A549 (cell line): ENCODE measurements around the gene NFYC. TPM values are rescaled to one million over a fixed set of nuclear protein-coding genes. Genes with fewer than 3 reads are reported as not detected.

Source experiments
- ATAC-seq, 2 experiments: fragments of 200-7000 bp in 1 of 2; fragments of >200 bp in 1 of 2; cut with Nextera tagmentation in 1 of 2; cut with Tn5 transposase in 1 of 2; 3 replicates each; pipeline versions ENCODE4 v1.8.0 to v1.9.1; 2018 to 2020; ENCODE audit warnings: mild to moderate bottlenecking in 1 of 2, moderate library complexity in 1 of 2
- CTCF ChIA-PET: fragments of 300-600 bp; sonication (Branson Sonifier 250); formaldehyde crosslinking; extraction: SDS; loops from one replicate; lab custom pipeline; 2021; ENCODE audit warnings: antibody characterized with exemption, inconsistent platforms; lab: Yijun Ruan, JAX
- POLR2A ChIA-PET: fragments of 350-600 bp; formaldehyde crosslinking; extraction: SDS; loops from one replicate; lab custom pipeline; 2021; ENCODE audit warnings: antibody characterized with exemption, inconsistent platforms; lab: Yijun Ruan, JAX
- DNase-seq, 2 experiments: peaks; one replicate each; pipeline versions ENCODE4 v3.0.0 to v3.0.0-alpha.2; 2011 to 2016; ENCODE audit warnings: low read depth in 1 of 2, low spot score in 1 of 2
- FAIRE-seq: peaks from 2 replicates; lab custom pipeline; 2011; peaks lifted over from hg19 to GRCh38; lab: Jason Lieb, UNC
- H3K27ac ChIP-seq, 2 experiments: fragments of >200 bp; sonication (Bioruptor Twin); formaldehyde crosslinking; 3 replicates each; pipeline ENCODE4 v1.5.1; 2016 to 2017
- H3K4me1 ChIP-seq: fragments of >200 bp; sonication (Bioruptor Twin); formaldehyde crosslinking; 3 replicates; pipeline ENCODE4 v1.6.1; 2016
- H3K4me2 ChIP-seq: fragments of >200 bp; sonication (Bioruptor Twin); formaldehyde crosslinking; 3 replicates; pipeline ENCODE4 v1.6.1; 2016
- H3K4me3 ChIP-seq: fragments of >200 bp; sonication (Bioruptor Twin); formaldehyde crosslinking; 3 replicates; pipeline ENCODE4 v1.5.1; 2016
- H3K9me3 ChIP-seq: fragments of >200 bp; sonication (Bioruptor Twin); formaldehyde crosslinking; 3 replicates; pipeline ENCODE4 v1.6.1; 2016
- BHLHE40 ChIP-seq: IDR thresholded peaks from 2 replicates; pipeline ENCODE4 v1.6.1; 2012; ENCODE audit warnings: low read depth, low read length, inconsistent platforms
- CBX8 ChIP-seq: fragments of 200-600 bp; sonication (generic); IDR thresholded peaks from 2 replicates; pipeline ENCODE4 v1.6.1; 2016
- CEBPB ChIP-seq, 2 experiments: fragments of >200 bp in 1 of 2; sonication (Bioruptor Twin) in 1 of 2; formaldehyde crosslinking in 1 of 2; IDR thresholded peaks; 2 replicates each; pipeline ENCODE4 v1.6.1; 2012 to 2016
- CHD4 ChIP-seq: fragments of 200-600 bp; sonication (generic); IDR thresholded peaks from 2 replicates; pipeline ENCODE4 v1.6.1; 2016; ENCODE audit warnings: antibody characterized with exemption, mild to moderate bottlenecking, borderline replicate concordance
- EHF ChIP-seq: fragments of 250-450 bp; sonication (Bioruptor Pico); IDR thresholded peaks from 2 replicates; pipeline ENCODE4 v1.5.0; 2020; ENCODE audit warnings: mild to moderate bottlenecking
- EP300 ChIP-seq, 2 experiments: fragments of >200 bp; sonication (Bioruptor Twin); formaldehyde crosslinking; IDR thresholded peaks; 2 replicates in 1 of 2; 3 replicates in 1 of 2; pipeline ENCODE4 v1.6.1; 2016 to 2017
- ESRRA ChIP-seq: fragments of 150-350 bp; IDR thresholded peaks from 2 replicates; pipeline ENCODE4 v1.6.1; 2014; ENCODE audit warnings: mild to moderate bottlenecking, low read length, borderline replicate concordance
- FOSB ChIP-seq: fragments of 250-450 bp; sonication (Bioruptor Pico); IDR thresholded peaks from 2 replicates; pipeline ENCODE4 v1.5.0; 2020; ENCODE audit warnings: mild to moderate bottlenecking, moderate library complexity
- FOXS1 ChIP-seq: fragments of 250-450 bp; sonication (Bioruptor Pico); IDR thresholded peaks from 2 replicates; pipeline ENCODE4 v1.5.0; 2020; ENCODE audit warnings: mild to moderate bottlenecking, moderate library complexity
- GATA3 ChIP-seq: IDR thresholded peaks from 2 replicates; pipeline ENCODE4 v1.6.1; 2012; ENCODE audit warnings: borderline replicate concordance
- JUNB ChIP-seq: fragments of >200 bp; sonication (Bioruptor Twin); formaldehyde crosslinking; IDR thresholded peaks from 2 replicates; pipeline ENCODE4 v1.6.1; 2016
- KDM1A ChIP-seq: fragments of 200-600 bp; sonication (generic); IDR thresholded peaks from 2 replicates; pipeline ENCODE4 v1.6.1; 2016; ENCODE audit warnings: low read depth, mild to moderate bottlenecking
- MAFK ChIP-seq: fragments of 450-650 bp; IDR thresholded peaks from 2 replicates; pipeline ENCODE4 v1.6.1; 2014; ENCODE audit not compliant: partially characterized antibody
- MYC ChIP-seq: IDR thresholded peaks from 2 replicates; pipeline ENCODE4 v1.6.1; 2012; ENCODE audit warnings: mild to moderate bottlenecking, inconsistent platforms, low read length, improper control_type of control experiment, borderline replicate concordance
- NFE2L2 ChIP-seq: fragments of 150-350 bp; conservative IDR thresholded peaks from 2 replicates; pipeline ENCODE4 v1.6.1; 2014; ENCODE audit warnings: low read length
- NPAS2 ChIP-seq: fragments of 250-450 bp; sonication (Bioruptor Pico); IDR thresholded peaks from 2 replicates; pipeline ENCODE4 v1.8.0; 2022; ENCODE audit warnings: mild to moderate bottlenecking, moderate library complexity, borderline replicate concordance
- POLR2A ChIP-seq: IDR thresholded peaks from 2 replicates; pipeline ENCODE4 v1.6.1; 2012; ENCODE audit warnings: mild to moderate bottlenecking, low read length
- RARB ChIP-seq: fragments of 250-450 bp; sonication (Bioruptor Pico); IDR thresholded peaks from 2 replicates; pipeline ENCODE4 v1.8.0; 2021; ENCODE audit warnings: mild to moderate bottlenecking, moderate library complexity
- RFX5 ChIP-seq: fragments of 450-650 bp; IDR thresholded peaks from 2 replicates; pipeline ENCODE4 v1.7.1; 2014; ENCODE audit warnings: antibody characterized with exemption, mild to moderate bottlenecking, moderate library complexity
- SMC3 ChIP-seq: fragments of >200 bp; sonication (Bioruptor Twin); formaldehyde crosslinking; IDR thresholded peaks from 3 replicates; pipeline ENCODE4 v1.6.1; 2018; ENCODE audit warnings: inconsistent platforms
- ZFP36 ChIP-seq: fragments of 450-650 bp; IDR thresholded peaks from 2 replicates; pipeline ENCODE4 v1.6.1; 2014; ENCODE audit warnings: borderline replicate concordance; ENCODE audit not compliant: partially characterized antibody
- WGBS: methylation state at CpG from one replicate; pipeline ENCODE4 v1.1.6; 2017; ENCODE audit errors: missing lambda C conversion rate; 5-methylcytosine and 5-hydroxymethylcytosine counted together
- polyA plus RNA-seq, 4 experiments: library from polyadenylated mRNA; depleted of rRNA in 3 of 4; stranded (reverse); fragments of >200 nt; fragmentation: RNase III in 1 of 4; extraction: RNeasy Plus Mini Kit Qiagen cat#74134 plus additional on column Dnase treatment in 1 of 4; gene quantifications; 2 replicates in 3 of 4; 3 replicates in 1 of 4; pipeline ENCODE4 v1.2.3, GENCODE V29; 2011 to 2017
- TF ChIP-seq, protein P1 (sequence below): fragments of 150-350 bp; IDR thresholded peaks from 2 replicates; pipeline ENCODE4 v1.6.1; 2014; ENCODE audit warnings: low read depth, mild to moderate bottlenecking, low read length
- TF ChIP-seq, protein P2 (sequence below): fragments of 200-600 bp; sonication (generic); IDR thresholded peaks from 2 replicates; pipeline ENCODE4 v1.6.1; 2016; ENCODE audit warnings: antibody characterized with exemption, mild to moderate bottlenecking, moderate library complexity
- TF ChIP-seq, protein P3 (sequence below): IDR thresholded peaks from 2 replicates; pipeline ENCODE4 v1.6.1; 2012
- TF ChIP-seq, protein P4 (sequence below): fragments of >200 bp; sonication (Bioruptor Twin); formaldehyde crosslinking; IDR thresholded peaks from 3 replicates; pipeline ENCODE4 v1.5.1; 2016
- TF ChIP-seq, protein P5 (sequence below): fragments of 450-650 bp; IDR thresholded peaks from 2 replicates; pipeline ENCODE4 v1.6.1; 2014; ENCODE audit warnings: antibody characterized with exemption

NFYC gene
- polyA plus RNA-seq, 2 of the 4 experiments (the other 2 are of a cell fraction): 35.1 to 43.4 TPM

DNA sequence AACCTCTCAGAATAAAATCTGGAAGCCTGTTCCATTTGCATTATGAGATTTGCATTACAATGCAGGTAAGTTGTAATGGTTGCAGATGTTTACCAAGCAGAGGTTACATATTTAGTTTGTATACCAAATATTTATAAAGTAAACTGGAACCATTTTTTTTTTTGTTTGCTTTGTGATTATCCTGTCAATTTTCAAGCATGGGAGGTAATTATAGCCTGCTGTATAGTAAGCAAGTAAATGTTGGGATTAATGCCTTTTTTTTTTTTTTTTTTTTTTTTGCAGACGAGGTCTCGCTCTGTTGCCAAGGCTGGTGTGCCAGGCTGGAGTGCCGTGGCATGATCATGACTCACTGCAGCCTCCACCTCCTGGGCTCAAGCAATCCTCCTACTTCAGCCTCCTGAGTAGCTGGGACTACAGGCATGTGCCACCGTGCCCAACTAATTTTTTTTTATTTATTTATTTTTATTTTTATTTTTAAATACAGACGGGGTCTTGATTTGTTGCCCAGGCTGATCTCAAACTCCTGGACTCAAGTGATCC, 21.0 kb downstream of the NFYC start (continued):
- TF ChIP-seq, protein P1, sequence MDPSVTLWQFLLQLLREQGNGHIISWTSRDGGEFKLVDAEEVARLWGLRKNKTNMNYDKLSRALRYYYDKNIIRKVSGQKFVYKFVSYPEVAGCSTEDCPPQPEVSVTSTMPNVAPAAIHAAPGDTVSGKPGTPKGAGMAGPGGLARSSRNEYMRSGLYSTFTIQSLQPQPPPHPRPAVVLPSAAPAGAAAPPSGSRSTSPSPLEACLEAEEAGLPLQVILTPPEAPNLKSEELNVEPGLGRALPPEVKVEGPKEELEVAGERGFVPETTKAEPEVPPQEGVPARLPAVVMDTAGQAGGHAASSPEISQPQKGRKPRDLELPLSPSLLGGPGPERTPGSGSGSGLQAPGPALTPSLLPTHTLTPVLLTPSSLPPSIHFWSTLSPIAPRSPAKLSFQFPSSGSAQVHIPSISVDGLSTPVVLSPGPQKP: no peak
- no peak for TF ChIP-seq FOXS1

DNA sequence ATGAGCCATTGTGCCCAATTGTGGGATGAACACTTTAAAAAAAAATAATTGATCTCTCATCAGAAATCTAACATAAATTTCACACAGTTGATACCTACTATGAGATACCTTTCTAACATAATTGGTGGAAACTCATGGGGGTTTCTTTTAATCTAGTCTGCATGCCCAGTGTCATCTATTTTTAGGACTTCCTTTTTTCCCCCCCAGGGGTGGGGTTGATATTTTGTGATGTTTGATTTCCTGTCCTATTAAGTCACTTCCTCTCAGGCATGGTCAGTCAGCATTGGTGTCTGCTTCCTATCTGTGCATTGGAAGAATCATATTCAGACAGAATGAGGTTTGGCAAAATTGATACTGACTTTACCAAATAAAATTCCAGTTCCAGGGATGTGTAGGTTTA, 21.5 kb downstream of the NFYC start:
- H3K4me1 ChIP-seq: peaks cover 59% of the 10 kb centered on the region
- ChIA-PET CTCF (interaction anchor here (1.2 kb wide), 1 partner anchor 45 kb away, joined by 4 read pairs; no protein-coding TSS in a partner anchor), POLR2A (no interaction called here)
- DNase-seq (no peak), ATAC-seq (no peak), FAIRE-seq (no peak)
- 0 out of 6 replicates have a peak overlapping the region, but pooled peaks of 1 of the 2 experiments have one; percentile 12 for H3K27ac ChIP-seq
- H3K4me3 ChIP-seq: no peak overlapping the region
- no peak overlapping the region for H3K4me2 ChIP-seq
- no peaks in the 10 kb centered on the region for H3K9me3 ChIP-seq
- TF ChIP-seq NPAS2 (CRISPR knock-in tag) (no peak), EP300 (IDR thresholded peaks at IDR 0.05) (no peak), POLR2A (no peak), RARB (no peak), BHLHE40 (no peak), GATA3 (no peak), EHF (CRISPR knock-in tag) (no peak), MYC (no peak), RFX5 (no peak), FOSB (CRISPR knock-in tag) (no peak), CHD4 (no peak)
- TF ChIP-seq, protein P2, sequence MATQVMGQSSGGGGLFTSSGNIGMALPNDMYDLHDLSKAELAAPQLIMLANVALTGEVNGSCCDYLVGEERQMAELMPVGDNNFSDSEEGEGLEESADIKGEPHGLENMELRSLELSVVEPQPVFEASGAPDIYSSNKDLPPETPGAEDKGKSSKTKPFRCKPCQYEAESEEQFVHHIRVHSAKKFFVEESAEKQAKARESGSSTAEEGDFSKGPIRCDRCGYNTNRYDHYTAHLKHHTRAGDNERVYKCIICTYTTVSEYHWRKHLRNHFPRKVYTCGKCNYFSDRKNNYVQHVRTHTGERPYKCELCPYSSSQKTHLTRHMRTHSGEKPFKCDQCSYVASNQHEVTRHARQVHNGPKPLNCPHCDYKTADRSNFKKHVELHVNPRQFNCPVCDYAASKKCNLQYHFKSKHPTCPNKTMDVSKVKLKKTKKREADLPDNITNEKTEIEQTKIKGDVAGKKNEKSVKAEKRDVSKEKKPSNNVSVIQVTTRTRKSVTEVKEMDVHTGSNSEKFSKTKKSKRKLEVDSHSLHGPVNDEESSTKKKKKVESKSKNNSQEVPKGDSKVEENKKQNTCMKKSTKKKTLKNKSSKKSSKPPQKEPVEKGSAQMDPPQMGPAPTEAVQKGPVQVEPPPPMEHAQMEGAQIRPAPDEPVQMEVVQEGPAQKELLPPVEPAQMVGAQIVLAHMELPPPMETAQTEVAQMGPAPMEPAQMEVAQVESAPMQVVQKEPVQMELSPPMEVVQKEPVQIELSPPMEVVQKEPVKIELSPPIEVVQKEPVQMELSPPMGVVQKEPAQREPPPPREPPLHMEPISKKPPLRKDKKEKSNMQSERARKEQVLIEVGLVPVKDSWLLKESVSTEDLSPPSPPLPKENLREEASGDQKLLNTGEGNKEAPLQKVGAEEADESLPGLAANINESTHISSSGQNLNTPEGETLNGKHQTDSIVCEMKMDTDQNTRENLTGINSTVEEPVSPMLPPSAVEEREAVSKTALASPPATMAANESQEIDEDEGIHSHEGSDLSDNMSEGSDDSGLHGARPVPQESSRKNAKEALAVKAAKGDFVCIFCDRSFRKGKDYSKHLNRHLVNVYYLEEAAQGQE: no peak
- TF ChIP-seq, protein P3, sequence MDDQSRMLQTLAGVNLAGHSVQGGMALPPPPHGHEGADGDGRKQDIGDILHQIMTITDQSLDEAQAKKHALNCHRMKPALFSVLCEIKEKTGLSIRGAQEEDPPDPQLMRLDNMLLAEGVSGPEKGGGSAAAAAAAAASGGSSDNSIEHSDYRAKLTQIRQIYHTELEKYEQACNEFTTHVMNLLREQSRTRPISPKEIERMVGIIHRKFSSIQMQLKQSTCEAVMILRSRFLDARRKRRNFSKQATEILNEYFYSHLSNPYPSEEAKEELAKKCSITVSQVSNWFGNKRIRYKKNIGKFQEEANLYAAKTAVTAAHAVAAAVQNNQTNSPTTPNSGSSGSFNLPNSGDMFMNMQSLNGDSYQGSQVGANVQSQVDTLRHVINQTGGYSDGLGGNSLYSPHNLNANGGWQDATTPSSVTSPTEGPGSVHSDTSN: no peak

DNA sequence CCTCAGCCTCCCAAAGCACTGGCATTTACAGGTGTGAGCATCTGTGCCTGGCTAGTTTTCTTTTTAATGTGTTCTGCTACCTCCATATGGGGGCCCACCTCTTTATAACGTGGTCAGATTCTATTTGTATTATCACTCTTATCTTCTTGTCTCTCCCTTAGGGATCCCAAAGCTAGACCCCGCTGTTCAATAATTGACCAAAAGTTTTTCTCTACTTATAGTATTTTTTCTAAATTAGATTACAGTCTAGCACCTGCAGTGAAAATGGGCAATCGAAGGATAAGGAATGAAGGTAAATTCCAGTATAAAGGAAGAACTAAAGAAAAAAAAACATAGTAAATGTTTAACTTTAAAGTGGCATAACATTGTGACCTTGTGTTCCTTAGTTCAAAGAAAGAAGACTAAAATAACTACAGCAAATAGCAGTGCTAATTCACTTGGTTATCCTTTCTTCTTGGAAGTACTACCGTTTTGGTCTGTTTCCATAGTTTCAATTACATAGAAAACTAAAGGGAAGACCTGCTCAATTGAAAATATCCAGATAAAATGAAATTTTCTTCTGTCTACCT, 24.1 kb downstream of the NFYC start:
- 0 out of 3 replicates have a peak overlapping the region, but pooled peaks have one; percentile 9 for H3K4me2 ChIP-seq
- TF ChIP-seq, protein P4, sequence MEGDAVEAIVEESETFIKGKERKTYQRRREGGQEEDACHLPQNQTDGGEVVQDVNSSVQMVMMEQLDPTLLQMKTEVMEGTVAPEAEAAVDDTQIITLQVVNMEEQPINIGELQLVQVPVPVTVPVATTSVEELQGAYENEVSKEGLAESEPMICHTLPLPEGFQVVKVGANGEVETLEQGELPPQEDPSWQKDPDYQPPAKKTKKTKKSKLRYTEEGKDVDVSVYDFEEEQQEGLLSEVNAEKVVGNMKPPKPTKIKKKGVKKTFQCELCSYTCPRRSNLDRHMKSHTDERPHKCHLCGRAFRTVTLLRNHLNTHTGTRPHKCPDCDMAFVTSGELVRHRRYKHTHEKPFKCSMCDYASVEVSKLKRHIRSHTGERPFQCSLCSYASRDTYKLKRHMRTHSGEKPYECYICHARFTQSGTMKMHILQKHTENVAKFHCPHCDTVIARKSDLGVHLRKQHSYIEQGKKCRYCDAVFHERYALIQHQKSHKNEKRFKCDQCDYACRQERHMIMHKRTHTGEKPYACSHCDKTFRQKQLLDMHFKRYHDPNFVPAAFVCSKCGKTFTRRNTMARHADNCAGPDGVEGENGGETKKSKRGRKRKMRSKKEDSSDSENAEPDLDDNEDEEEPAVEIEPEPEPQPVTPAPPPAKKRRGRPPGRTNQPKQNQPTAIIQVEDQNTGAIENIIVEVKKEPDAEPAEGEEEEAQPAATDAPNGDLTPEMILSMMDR: no peak
- TF ChIP-seq GATA3: no peak
- TF ChIP-seq POLR2A: no peak
- TF ChIP-seq JUNB: no peak
- TF ChIP-seq RARB: no peak
- TF ChIP-seq SMC3: no peak
- TF ChIP-seq, protein P5, sequence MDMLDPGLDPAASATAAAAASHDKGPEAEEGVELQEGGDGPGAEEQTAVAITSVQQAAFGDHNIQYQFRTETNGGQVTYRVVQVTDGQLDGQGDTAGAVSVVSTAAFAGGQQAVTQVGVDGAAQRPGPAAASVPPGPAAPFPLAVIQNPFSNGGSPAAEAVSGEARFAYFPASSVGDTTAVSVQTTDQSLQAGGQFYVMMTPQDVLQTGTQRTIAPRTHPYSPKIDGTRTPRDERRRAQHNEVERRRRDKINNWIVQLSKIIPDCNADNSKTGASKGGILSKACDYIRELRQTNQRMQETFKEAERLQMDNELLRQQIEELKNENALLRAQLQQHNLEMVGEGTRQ: no peak
- TF ChIP-seq CHD4: no peak
- no peak for TF ChIP-seq CBX8
- TF ChIP-seq MAFK: no peak
- TF ChIP-seq CEBPB (IDR thresholded peaks at IDR 0.05): no peak
- no peak for TF ChIP-seq ZFP36
- TF ChIP-seq KDM1A: no peak
- TF ChIP-seq NFE2L2: no peak
- no peak for TF ChIP-seq ESRRA
- TF ChIP-seq, all 56 proteins: peak for 0
- ChIA-PET CTCF (no interaction called here), POLR2A (no interaction called here)
- Histone ChIP-seq H3K4me3 (no peak overlapping the region), H3K9me3 (no peaks in the 10 kb centered on the region), H3K4me1 (peaks cover 39% of the 10 kb centered on the region), H3K27ac (no peak overlapping the region)
- ATAC-seq (no peak), DNase-seq (no peak), FAIRE-seq (no peak)
- 60% methylated on average over 4 of the region's 4 CpGs for WGBS
